Common myeloid progenitor, CD34-positive (primary cell): Measurements from ENCODE around the gene ACOXL.

Experiments
- CTCF ChIA-PET: fragments of 350-600 bp; sonication (Branson Sonifier 250); formaldehyde crosslinking; loops from one replicate; lab custom pipeline; 2021; ENCODE audit warnings: antibody characterized with exemption; lab: Charles Lee
- POLR2A ChIA-PET: fragments of 350-600 bp; sonication (Branson Sonifier 250); formaldehyde crosslinking; loops from one replicate; lab custom pipeline; 2021; ENCODE audit warnings: antibody characterized with exemption; lab: Charles Lee
- DNase-seq, 3 donors: peaks; one replicate each; pipeline versions ENCODE4 v3.0.0 to v3.0.0-alpha.2; 2013
- H3K27ac ChIP-seq, 2 experiments: 1 replicate in 1 of 2; 2 replicates in 1 of 2; pipeline ENCODE4 v1.7.0; 2013; ENCODE audit warnings: inconsistent platforms in 2 of 2, low read length in 2 of 2, mild to moderate bottlenecking in 2 of 2, low read depth in 1 of 2, moderate library complexity in 1 of 2; ENCODE audit not compliant: severe bottlenecking in 2 of 2, insufficient read depth in 1 of 2, poor library complexity in 1 of 2
- H3K27me3 ChIP-seq, 5 experiments: replicated peaks in 2 of 5; 1 replicate in 3 of 5; 2 replicates in 2 of 5; pipeline versions ENCODE4 v1.6.1 to v1.7.0; 2013; ENCODE audit warnings: low read length in 4 of 5, mild to moderate bottlenecking in 2 of 5, moderate library complexity in 2 of 5, inconsistent platforms in 1 of 5; ENCODE audit not compliant: insufficient read depth in 5 of 5, control insufficient read depth in 4 of 5
- H3K36me3 ChIP-seq, 4 experiments: 1 replicate in 2 of 4; 2 replicates in 2 of 4; pipeline versions ENCODE4 v1.6.1 to v1.7.0; 2013; ENCODE audit warnings: low read length in 3 of 4, control low read depth in 1 of 4, mild to moderate bottlenecking in 1 of 4; ENCODE audit not compliant: control insufficient read depth in 4 of 4, insufficient read depth in 4 of 4
- H3K4me1 ChIP-seq, 4 experiments: 1 replicate in 3 of 4; 2 replicates in 1 of 4; pipeline versions ENCODE4 v1.6.1 to v1.7.1; 2013; ENCODE audit warnings: low read length in 3 of 4, mild to moderate bottlenecking in 3 of 4, control low read depth in 1 of 4, inconsistent platforms in 1 of 4, moderate library complexity in 1 of 4; ENCODE audit not compliant: control insufficient read depth in 4 of 4, insufficient read depth in 4 of 4; ENCODE audit errors: control extremely low read depth in 1 of 4
- H3K4me3 ChIP-seq, 7 experiments: 1 replicate in 4 of 7; 2 replicates in 3 of 7; pipeline versions ENCODE4 v1.5.1 to v1.7.0; 2013; ENCODE audit warnings: mild to moderate bottlenecking in 7 of 7, low read length in 6 of 7, moderate library complexity in 6 of 7, inconsistent platforms in 2 of 7, low read depth in 2 of 7, control low read depth in 1 of 7; ENCODE audit not compliant: insufficient read depth in 4 of 7, control insufficient read depth in 1 of 7; ENCODE audit errors: extremely low read depth in 1 of 7
- H3K9me3 ChIP-seq, 5 experiments: 1 replicate in 4 of 5; 2 replicates in 1 of 5; pipeline versions ENCODE4 v1.6.1 to v1.7.1; 2013; ENCODE audit warnings: low read length in 4 of 5, mild to moderate bottlenecking in 2 of 5, inconsistent platforms in 1 of 5, low read depth in 1 of 5, moderate library complexity in 1 of 5; ENCODE audit not compliant: control insufficient read depth in 4 of 5, insufficient read depth in 2 of 5; ENCODE audit errors: control extremely low read depth in 1 of 5
- WGBS: methylation state at CpG from one replicate; pipeline ENCODE4 v1.1.5; 2013; ENCODE audit not compliant: insufficient coverage; 5-methylcytosine and 5-hydroxymethylcytosine counted together

Gene ACOXL

GRCh38 chr2:110943070-110943634 lies 210.8 kb downstream of the ACOXL start:
- Histone ChIP-seq H3K9me3 (no peaks in the 10 kb centered on the region), H3K27ac (no peak overlapping the region), H3K36me3 (no peaks in the 10 kb centered on the region), H3K4me3 (no peak overlapping the region), H3K4me1 (no peaks in the 10 kb centered on the region), H3K27me3 (no peaks in the 10 kb centered on the region)
- ChIA-PET CTCF (no interaction called here), POLR2A (no interaction called here)
- no peak for DNase-seq
- 86% methylated on average over 1 of the region's 1 CpG for WGBS

- no peak overlapping the region for H3K4me3 ChIP-seq
- ChIA-PET CTCF (no interaction called here), POLR2A (no interaction called here)
- no peak overlapping the region for H3K27ac ChIP-seq
- WGBS, result 82% methylated on average over 7 of the region's 7 CpGs
- no peaks in the 10 kb centered on the region for H3K27me3 ChIP-seq
- H3K9me3 ChIP-seq, result no peaks in the 10 kb centered on the region
- DNase-seq, result no peak
- no peaks in the 10 kb centered on the region for H3K4me1 ChIP-seq
- no peaks in the 10 kb centered on the region for H3K36me3 ChIP-seq
Observed at GRCh38 chr2:110946902-110947301, 214.5 kb downstream of the ACOXL start.

- POLR2A ChIA-PET, result no interaction called here
- no peaks in the 10 kb centered on the region for H3K36me3 ChIP-seq
- no peaks in the 10 kb centered on the region for H3K4me1 ChIP-seq
- H3K27me3 ChIP-seq, result no peaks in the 10 kb centered on the region
- 89% methylated on average over 9 of the region's 10 CpGs for WGBS
- CTCF ChIA-PET, result no interaction called here
- no peak overlapping the region for H3K27ac ChIP-seq
- no peak overlapping the region for H3K4me3 ChIP-seq
- no peak for DNase-seq
- H3K9me3 ChIP-seq, result no peaks in the 10 kb centered on the region
Observed at GRCh38 chr2:110948027-110948674, 215.8 kb downstream of the ACOXL start.

- CTCF ChIA-PET, result no interaction called here
- no peaks in the 10 kb centered on the region for H3K4me1 ChIP-seq
- DNase-seq, result no peak
- no peaks in the 10 kb centered on the region for H3K27me3 ChIP-seq
- H3K9me3 ChIP-seq, result no peaks in the 10 kb centered on the region
- POLR2A ChIA-PET, result no interaction called here
- H3K4me3 ChIP-seq, result no peak overlapping the region
- no peaks in the 10 kb centered on the region for H3K36me3 ChIP-seq
- no peak overlapping the region for H3K27ac ChIP-seq
- 92% methylated on average over 2 of the region's 3 CpGs for WGBS
Observed at GRCh38 chr2:110950281-110950680, 217.9 kb downstream of the ACOXL start.

GRCh38 chr2:110955045-110955444 lies 222.7 kb downstream of the ACOXL start:
- Histone ChIP-seq H3K27me3 (no peaks in the 10 kb centered on the region), H3K4me3 (no peak overlapping the region), H3K27ac (no peak overlapping the region), H3K9me3 (no peaks in the 10 kb centered on the region), H3K36me3 (no peaks in the 10 kb centered on the region), H3K4me1 (no peaks in the 10 kb centered on the region)
- POLR2A ChIA-PET, result no interaction called here
- CTCF ChIA-PET, result no interaction called here
- DNase-seq, result no peak
- 100% methylated on average over 1 of the region's 2 CpGs for WGBS

GRCh38 chr2:110955556-110955955 lies 223.2 kb downstream of the ACOXL start:
- 95% methylated on average over 2 of the region's 3 CpGs for WGBS
- Histone ChIP-seq H3K27ac (no peak overlapping the region), H3K36me3 (no peaks in the 10 kb centered on the region), H3K9me3 (no peaks in the 10 kb centered on the region), H3K27me3 (no peaks in the 10 kb centered on the region), H3K4me1 (no peaks in the 10 kb centered on the region), H3K4me3 (no peak overlapping the region)
- DNase-seq, result no peak
- ChIA-PET POLR2A (no interaction called here), CTCF (no interaction called here)

- no peaks in the 10 kb centered on the region for H3K36me3 ChIP-seq
- H3K4me1 ChIP-seq, result no peaks in the 10 kb centered on the region
- H3K27me3 ChIP-seq, result no peaks in the 10 kb centered on the region
- 85% methylated on average over 3 of the region's 5 CpGs for WGBS
- CTCF ChIA-PET, result no interaction called here
- POLR2A ChIA-PET, result no interaction called here
- no peak overlapping the region for H3K27ac ChIP-seq
- no peak overlapping the region for H3K4me3 ChIP-seq
- no peaks in the 10 kb centered on the region for H3K9me3 ChIP-seq
- DNase-seq, result no peak
Observed at GRCh38 chr2:110957293-110957692, 224.9 kb downstream of the ACOXL start.
